Caco-2 (cell line): ENCODE measurements around the gene IL2RG. TPM values are rescaled to one million over a fixed set of nuclear protein-coding genes. Genes with fewer than 3 reads are reported as not detected.

Source experiments
- BruUV-seq: library from RNA; stranded (reverse); fragments of 400-500 nt; replicated peaks from 2 replicates; lab custom pipeline; 2021; lab: Mats Ljungman, UMichigan
- CTCF ChIA-PET: fragments of 300-600 bp; sonication (Branson Sonifier 250); formaldehyde crosslinking; loops from one replicate; lab custom pipeline; 2022; ENCODE audit warnings: antibody characterized with exemption; lab: Charles Lee
- POLR2A ChIA-PET: fragments of 300-600 bp; sonication (Branson Sonifier 250); formaldehyde crosslinking; loops from one replicate; lab custom pipeline; 2022; ENCODE audit warnings: antibody characterized with exemption; lab: Charles Lee
- DNase-seq, 2 experiments: peaks; one replicate each; pipeline versions ENCODE4 v3.0.0 to v3.0.0-alpha.2; 2020 to 2022
- H3K27me3 ChIP-seq: replicated peaks from 2 replicates; pipeline ENCODE4 v1.6.0; 2011; ENCODE audit warnings: low read length; ENCODE audit not compliant: control insufficient read depth, insufficient read depth
- H3K36me3 ChIP-seq: 2 replicates; pipeline ENCODE4 v1.5.1; 2011; ENCODE audit warnings: low read length; ENCODE audit not compliant: control insufficient read depth, insufficient read depth
- H3K4me1 ChIP-seq: fragments of 250-450 bp; sonication (Bioruptor Pico); 2 replicates; pipeline ENCODE4 v1.5.1; 2020; ENCODE audit warnings: mild to moderate bottlenecking
- H3K4me3 ChIP-seq: 2 replicates; pipeline ENCODE4 v1.5.1; 2011; ENCODE audit warnings: low read depth, mild to moderate bottlenecking, control low read depth, low read length
- H3K9me3 ChIP-seq: fragments of 250-450 bp; sonication (Bioruptor Pico); 2 replicates; pipeline ENCODE4 v1.5.1; 2020; ENCODE audit warnings: mild to moderate bottlenecking, moderate library complexity
- H3K27ac Mint-ChIP-seq: one replicate; pipeline ENCODE4 v1.8.0; 2022; ENCODE audit warnings: mixed read lengths; ENCODE audit not compliant: unreplicated experiment
- H3K27me3 Mint-ChIP-seq: one replicate; pipeline ENCODE4 v1.8.0; 2022; ENCODE audit warnings: mixed read lengths; ENCODE audit not compliant: insufficient read depth, unreplicated experiment
- H3K36me3 Mint-ChIP-seq: one replicate; pipeline ENCODE4 v1.8.0; 2022; ENCODE audit warnings: mild to moderate bottlenecking, mixed read lengths; ENCODE audit not compliant: insufficient read depth, unreplicated experiment
- H3K4me1 Mint-ChIP-seq: one replicate; pipeline ENCODE4 v1.8.0; 2022; ENCODE audit warnings: low read depth, mixed read lengths; ENCODE audit not compliant: unreplicated experiment
- H3K4me3 Mint-ChIP-seq: one replicate; pipeline ENCODE4 v1.8.0; 2022; ENCODE audit warnings: mild to moderate bottlenecking, moderate library complexity, mixed read lengths; ENCODE audit not compliant: unreplicated experiment
- H3K9me3 Mint-ChIP-seq: one replicate; pipeline ENCODE4 v1.8.0; 2022; ENCODE audit warnings: mixed read lengths; ENCODE audit not compliant: unreplicated experiment
- CTCF ChIP-seq, 2 experiments: fragments of 200-600 bp in 1 of 2; IDR thresholded peaks; 1 replicate in 1 of 2; 2 replicates in 1 of 2; pipeline versions ENCODE4 v1.5.1 to v1.8.0; 2011 to 2022; ENCODE audit warnings: antibody characterized with exemption in 1 of 2, control low read depth in 1 of 2, inconsistent platforms in 1 of 2, low read depth in 1 of 2, low read length in 1 of 2, mild to moderate bottlenecking in 1 of 2, moderate library complexity in 1 of 2; ENCODE audit not compliant: insufficient read depth in 1 of 2, severe bottlenecking in 1 of 2, unreplicated experiment in 1 of 2
- intact Hi-C: fragments of 100-400 bp; cut with micrococcal nuclease; formaldehyde crosslinking; loops from one replicate; pipeline ENCODE4 v1.10.0; 2022; ENCODE audit not compliant: unreplicated experiment
- total RNA-seq: library from RNA; stranded (reverse); gene quantifications from 2 replicates; pipeline ENCODE4 v1.2.3, GENCODE V29; 2022

Gene IL2RG
- total RNA-seq, 1 experiment from 2014 or later: 5.1 TPM

- H3K27ac Mint-ChIP-seq: no peak overlapping the region
- Histone ChIP-seq H3K9me3 (no peaks in the 10 kb centered on the region), H3K4me1 (peaks cover 9% of the 10 kb centered on the region), H3K4me3 (no peak overlapping the region), H3K36me3 (no peaks in the 10 kb centered on the region), H3K27me3 (no peaks in the 10 kb centered on the region)
- no peak for TF ChIP-seq CTCF (IDR thresholded peaks at IDR 0.05; ENCODE audit: insufficient read depth in 1 of 2, low read depth in 1 of 2, low read length in 1 of 2, severe bottlenecking in 1 of 2, unreplicated experiment in 1 of 2)
- DNase-seq: no peak
- no peaks in the 10 kb centered on the region for H3K27me3 Mint-ChIP-seq
- H3K9me3 Mint-ChIP-seq: no peaks in the 10 kb centered on the region
- BruUV-seq: no TSS peak
- no peak overlapping the region for H3K4me3 Mint-ChIP-seq
- POLR2A ChIA-PET: interaction anchor here (0.5 kb wide), 1 partner anchor 11 kb away, joined by 4 read pairs; the partner anchor contains the start of gene MED12
- peaks cover 6% of the 10 kb centered on the region for H3K36me3 Mint-ChIP-seq
- intact Hi-C loops: no loop called here
- CTCF ChIA-PET: no interaction called here
- H3K4me1 Mint-ChIP-seq: peaks cover 28% of the 10 kb centered on the region
These were observed 4.1 kb downstream of the IL2RG start for GRCh38 chrX:71107245-71107644.

GRCh38 chrX:71106427-71106826 lies 5.0 kb downstream of the IL2RG start, which contains the start of gene CXorf65:
CXorf65 (minus strand) TSS chrX:71106740; CDS start chrX:71106556, 184 bp downstream.
- no peaks in the 10 kb centered on the region for H3K9me3 Mint-ChIP-seq
- POLR2A ChIA-PET: no interaction called here

GRCh38 chrX:71105628-71106027 lies 5.7 kb downstream of the IL2RG start:
- H3K36me3 ChIP-seq: no peaks in the 10 kb centered on the region
- ChIA-PET POLR2A (no interaction called here), CTCF (interaction anchor here (0.6 kb wide), 1 partner anchor 313 kb away, joined by 3 read pairs; no protein-coding TSS in a partner anchor)
- H3K27me3 ChIP-seq: no peaks in the 10 kb centered on the region
- no TSS peak for BruUV-seq
- no peak overlapping the region for H3K4me3 ChIP-seq
- no peak overlapping the region for H3K27ac Mint-ChIP-seq
- peaks cover 13% of the 10 kb centered on the region for H3K4me1 Mint-ChIP-seq
- TF ChIP-seq CTCF (IDR thresholded peaks at IDR 0.05; ENCODE audit: insufficient read depth in 1 of 2, low read depth in 1 of 2, low read length in 1 of 2, severe bottlenecking in 1 of 2, unreplicated experiment in 1 of 2): no peak
- no peaks in the 10 kb centered on the region for H3K9me3 ChIP-seq
- DNase-seq: no peak
- peaks cover 6% of the 10 kb centered on the region for H3K36me3 Mint-ChIP-seq
- H3K9me3 Mint-ChIP-seq: no peaks in the 10 kb centered on the region
- intact Hi-C loops: no loop called here
- no peaks in the 10 kb centered on the region for H3K27me3 Mint-ChIP-seq
- H3K4me1 ChIP-seq: peaks cover 9% of the 10 kb centered on the region
- H3K4me3 Mint-ChIP-seq: no peak overlapping the region

More at GRCh38 chrX:71106427-71106826, 5.0 kb downstream of the IL2RG start, which contains the start of gene CXorf65:
- no TSS peak for BruUV-seq
- Histone ChIP-seq H3K4me3 (no peak within 1 kb of the TSS), H3K27me3 (no peaks in the 10 kb centered on the region), H3K9me3 (no peaks in the 10 kb centered on the region), H3K4me1 (peaks cover 9% of the 10 kb centered on the region), H3K36me3 (no peaks in the 10 kb centered on the region)
- Mint-ChIP-seq H3K4me3 (no peak within 1 kb of the TSS), H3K27ac (no peak within 1 kb of the TSS), H3K4me1 (peaks cover 20% of the 10 kb centered on the region), H3K36me3 (peaks cover 6% of the 10 kb centered on the region), H3K27me3 (no peaks in the 10 kb centered on the region)
- CTCF ChIA-PET: interaction anchor here (0.6 kb wide), 1 partner anchor 552 kb away, joined by 3 read pairs; no protein-coding TSS in a partner anchor
- no peak for DNase-seq
- TF ChIP-seq CTCF (IDR thresholded peaks at IDR 0.05; ENCODE audit: insufficient read depth in 1 of 2, low read depth in 1 of 2, low read length in 1 of 2, severe bottlenecking in 1 of 2, unreplicated experiment in 1 of 2): no peak
- intact Hi-C loops: no loop called here
